Measurements from ENCODE around the gene RAD50.

DNA sequence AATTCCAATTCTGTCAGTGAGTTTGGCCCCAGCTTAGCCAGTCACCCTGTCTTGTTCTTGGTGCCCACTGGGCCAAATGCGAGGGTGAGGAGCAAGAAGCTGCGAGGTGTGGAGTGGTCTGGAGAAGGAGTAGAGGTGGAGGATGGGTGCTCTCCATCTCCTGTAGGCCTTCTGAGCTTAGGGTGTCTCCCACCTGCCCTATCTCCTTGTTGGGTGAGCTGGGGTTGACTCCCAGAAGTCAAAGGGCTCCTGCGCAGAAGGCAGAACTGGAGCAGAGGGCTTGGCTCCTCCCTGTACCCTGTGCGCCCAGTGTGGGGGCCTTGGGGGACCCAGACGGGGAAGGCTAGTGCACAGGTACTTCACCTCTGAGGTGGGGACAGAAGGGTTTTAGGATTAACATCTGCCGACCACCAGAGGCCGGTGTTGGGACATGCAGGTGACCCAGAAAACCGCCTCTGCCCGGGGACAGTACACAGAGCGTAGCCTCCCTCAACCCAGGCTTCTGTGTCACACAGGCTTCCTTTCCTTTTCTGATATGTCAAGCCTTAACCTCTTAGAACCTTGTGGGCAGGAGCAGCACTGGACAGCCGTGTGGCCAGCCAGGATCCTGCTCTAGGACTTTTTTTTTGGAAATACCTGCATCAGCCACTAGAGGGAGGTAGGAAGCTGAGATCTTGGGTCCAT lies 30.3 kb upstream of the RAD50 start:
- TF ChIP-seq, protein P1, sequence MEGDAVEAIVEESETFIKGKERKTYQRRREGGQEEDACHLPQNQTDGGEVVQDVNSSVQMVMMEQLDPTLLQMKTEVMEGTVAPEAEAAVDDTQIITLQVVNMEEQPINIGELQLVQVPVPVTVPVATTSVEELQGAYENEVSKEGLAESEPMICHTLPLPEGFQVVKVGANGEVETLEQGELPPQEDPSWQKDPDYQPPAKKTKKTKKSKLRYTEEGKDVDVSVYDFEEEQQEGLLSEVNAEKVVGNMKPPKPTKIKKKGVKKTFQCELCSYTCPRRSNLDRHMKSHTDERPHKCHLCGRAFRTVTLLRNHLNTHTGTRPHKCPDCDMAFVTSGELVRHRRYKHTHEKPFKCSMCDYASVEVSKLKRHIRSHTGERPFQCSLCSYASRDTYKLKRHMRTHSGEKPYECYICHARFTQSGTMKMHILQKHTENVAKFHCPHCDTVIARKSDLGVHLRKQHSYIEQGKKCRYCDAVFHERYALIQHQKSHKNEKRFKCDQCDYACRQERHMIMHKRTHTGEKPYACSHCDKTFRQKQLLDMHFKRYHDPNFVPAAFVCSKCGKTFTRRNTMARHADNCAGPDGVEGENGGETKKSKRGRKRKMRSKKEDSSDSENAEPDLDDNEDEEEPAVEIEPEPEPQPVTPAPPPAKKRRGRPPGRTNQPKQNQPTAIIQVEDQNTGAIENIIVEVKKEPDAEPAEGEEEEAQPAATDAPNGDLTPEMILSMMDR (IDR thresholded peaks at IDR 0.05): peak; percentile 83 to 91 (median 88)
- TF ChIP-seq EP300 (IDR thresholded peaks at IDR 0.05; ENCODE audit: low read depth): no peak
- TF ChIP-seq POLR2AphosphoS5 (IDR thresholded peaks at IDR 0.05): no peak
- no peak for TF ChIP-seq POLR2A (IDR thresholded peaks at IDR 0.05)
